Superior temporal gyrus (tissue), 1 donor: ENCODE data around the gene SCN8A.
"Not testable (repeated sequence)": the region's sequence is repeated elsewhere in the genome, so short reads cannot be mapped to it uniquely, and the experiment has no call there.

ENCODE experiments used
- DNase-seq: peaks from one replicate; pipeline ENCODE4 v3.0.0-alpha.2; 2016; ENCODE audit errors: extremely low spot score

The SCN8A gene

GRCh38 chr12:51763743-51764142 lies 172.7 kb downstream of the SCN8A start:
- DNase-seq = no peak

- DNase-seq = no peak
Measured at GRCh38 chr12:51766067-51766676, 175.1 kb downstream of the SCN8A start.

- no peak for DNase-seq
Measured at GRCh38 chr12:51771008-51771407, 180.0 kb downstream of the SCN8A start.

- no peak for DNase-seq
Measured at GRCh38 chr12:51773145-51773869, 182.3 kb downstream of the SCN8A start.

GRCh38 chr12:51774933-51775332 lies 183.9 kb downstream of the SCN8A start:
- no peak for DNase-seq

GRCh38 chr12:51777457-51777856 lies 186.4 kb downstream of the SCN8A start:
- no peak for DNase-seq

- DNase-seq = no peak
Measured at GRCh38 chr12:51777973-51778372, 186.9 kb downstream of the SCN8A start.

DNA sequence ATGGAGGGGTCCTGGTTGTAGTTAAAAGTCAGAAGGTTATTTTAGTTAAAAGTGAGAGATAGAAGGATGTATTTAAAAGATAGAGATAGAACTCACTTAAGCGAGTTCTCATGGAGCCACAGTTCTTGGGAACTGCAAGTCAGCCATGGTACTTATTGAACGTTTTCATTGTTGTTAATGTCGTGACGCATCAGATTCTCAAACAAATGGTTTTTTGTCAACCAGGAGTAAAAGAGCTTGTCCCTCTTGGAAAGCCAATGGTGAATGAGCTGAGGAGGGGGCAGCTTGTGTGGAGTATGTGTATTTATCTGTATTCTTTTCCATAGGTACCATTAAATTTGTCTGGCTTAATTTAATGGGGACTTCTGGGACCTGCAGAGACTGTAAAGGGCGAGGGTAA lies 188.8 kb downstream of the SCN8A start:
- peak; percentile 62 for DNase-seq

DNA sequence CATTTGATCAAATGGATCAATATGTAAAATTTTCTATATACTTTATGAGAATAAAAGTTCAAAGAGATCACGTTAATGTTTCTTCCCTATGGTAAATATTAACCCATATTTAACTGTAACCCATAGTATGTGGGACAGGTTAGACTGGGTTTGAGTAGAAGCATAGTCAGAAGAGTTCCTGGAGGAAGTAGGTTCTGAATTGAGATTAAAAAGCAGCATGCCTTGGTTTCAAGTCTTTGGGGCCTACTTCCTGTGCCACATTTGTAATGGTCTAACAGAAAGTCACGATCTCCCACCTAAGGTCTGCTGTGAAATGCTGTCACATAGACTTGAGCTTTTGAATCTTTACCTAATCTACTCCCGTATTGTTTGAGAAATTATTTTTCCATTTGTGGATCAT lies 193.7 kb downstream of the SCN8A start:
- no peak for DNase-seq

GRCh38 chr12:51785906-51786305 lies 194.9 kb downstream of the SCN8A start:
- DNase-seq = no peak

DNA sequence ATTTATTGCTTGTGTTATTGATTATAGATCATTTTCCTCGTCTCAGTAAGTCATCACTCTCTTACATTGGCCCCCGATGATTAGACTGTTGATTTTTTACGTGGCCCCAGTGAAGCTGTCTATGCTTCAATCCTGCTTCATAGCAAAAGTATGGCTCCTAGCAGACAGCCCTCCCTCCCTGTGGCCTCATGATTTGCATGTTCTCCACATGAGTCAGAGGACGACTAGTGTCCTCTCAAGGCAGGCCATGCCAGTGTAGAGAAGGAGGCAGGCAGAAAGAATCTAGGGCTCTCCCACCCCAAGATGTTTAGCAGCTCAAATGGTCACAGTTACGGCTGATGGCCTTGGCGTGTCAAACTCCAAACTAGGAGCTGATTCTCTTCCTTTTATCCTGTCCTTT lies 197.8 kb downstream of the SCN8A start:
- DNase-seq = no peak

DNA sequence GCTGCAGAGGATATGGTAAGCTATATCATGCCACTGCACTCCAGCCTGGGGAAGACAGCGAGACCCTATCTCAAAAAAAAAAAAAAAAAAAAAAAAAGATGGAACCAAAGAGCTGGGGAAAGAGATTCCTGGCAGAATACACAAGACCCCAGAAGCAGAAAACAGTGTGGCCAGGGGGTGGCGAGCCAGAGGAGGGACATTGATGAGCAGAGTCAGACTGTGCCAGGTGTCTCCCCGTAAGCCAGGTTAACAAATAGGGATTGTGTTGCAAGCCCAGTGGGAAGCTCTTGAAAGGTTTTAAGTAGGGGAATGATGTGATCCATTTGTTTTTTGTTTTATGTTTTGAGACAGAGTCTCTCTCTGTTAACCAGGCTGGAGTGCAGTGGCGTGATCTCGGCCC lies 201.4 kb downstream of the SCN8A start:
- DNase-seq = no peak

GRCh38 chr12:51793201-51793600 lies 202.2 kb downstream of the SCN8A start:
- DNase-seq = no peak

DNA sequence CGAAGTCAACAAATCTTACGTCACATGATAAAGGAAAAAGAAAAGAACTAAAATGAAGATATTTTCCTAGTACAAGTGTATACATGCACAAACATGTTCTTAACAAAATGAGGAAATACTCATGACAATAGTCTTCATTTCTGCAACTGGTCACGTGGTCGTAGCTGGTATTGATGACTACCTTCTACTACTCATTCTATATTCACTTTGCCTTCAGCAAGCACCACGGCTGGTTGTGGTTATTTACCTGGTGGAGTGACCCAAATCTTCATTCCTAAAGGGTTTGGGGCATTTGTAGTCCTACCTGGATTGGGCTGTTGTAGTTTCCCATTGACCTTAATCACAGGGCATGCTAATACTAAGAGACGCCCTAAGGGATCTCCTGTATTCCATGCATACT lies 206.3 kb downstream of the SCN8A start:
- DNase-seq = no peak

DNA sequence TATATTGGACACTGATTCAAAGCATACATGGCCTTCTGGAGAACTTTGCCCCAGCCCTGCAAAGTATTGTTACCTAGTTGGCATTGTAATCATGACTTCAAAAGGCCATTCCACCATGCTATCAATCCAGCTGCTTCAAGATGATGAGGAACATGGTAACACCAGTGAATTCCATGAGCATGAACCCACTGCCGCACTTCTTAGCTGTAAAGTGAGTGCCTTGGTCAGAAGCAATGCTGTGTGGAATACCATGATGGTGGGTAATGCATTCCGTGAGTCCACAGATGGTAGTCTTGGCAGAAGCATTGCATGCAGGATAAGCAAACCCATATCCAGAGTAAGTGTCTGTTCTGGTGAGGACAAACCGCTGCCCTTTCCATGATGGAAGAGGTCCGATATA lies 207.0 kb downstream of the SCN8A start:
- DNase-seq = not testable (repeated sequence)

DNA sequence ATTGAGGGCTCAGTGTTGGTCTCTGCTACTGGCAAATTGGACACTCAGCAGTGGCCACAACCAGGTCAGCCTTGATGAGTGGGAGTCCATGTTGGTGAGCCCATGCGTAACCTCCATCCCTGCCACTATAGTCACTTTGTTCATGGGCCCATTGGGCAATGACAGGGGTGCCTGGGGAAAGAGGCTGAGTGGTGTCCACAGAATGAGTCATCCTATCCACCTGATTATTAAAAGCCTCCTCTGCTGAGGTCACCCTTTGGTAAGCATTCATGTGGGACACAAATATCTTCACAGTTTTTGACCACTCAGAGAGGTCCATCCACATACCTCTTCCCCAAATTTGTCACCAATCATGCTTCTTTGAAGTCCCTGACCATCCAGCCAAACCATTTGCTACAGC lies 207.5 kb downstream of the SCN8A start:
- DNase-seq = no peak

DNA sequence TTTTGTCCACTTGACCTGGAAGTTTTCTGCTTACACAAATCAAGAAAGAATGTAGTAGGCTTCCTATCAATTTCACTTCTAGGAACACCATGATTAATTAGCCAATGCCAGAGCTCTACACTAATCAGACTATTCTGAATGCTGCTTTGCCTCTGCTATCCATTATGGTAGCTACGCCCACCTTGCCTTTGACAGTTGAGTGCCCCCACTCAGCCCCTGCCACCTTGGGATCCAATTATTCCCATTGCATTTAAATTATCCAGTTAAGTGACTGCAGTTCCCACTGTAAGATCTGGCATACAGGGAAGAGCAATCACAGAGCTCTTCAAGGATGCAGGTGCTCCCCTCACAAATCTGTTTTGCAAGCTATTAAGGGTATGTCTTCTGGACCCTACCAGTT lies 210.0 kb downstream of the SCN8A start:
- no peak for DNase-seq

DNA sequence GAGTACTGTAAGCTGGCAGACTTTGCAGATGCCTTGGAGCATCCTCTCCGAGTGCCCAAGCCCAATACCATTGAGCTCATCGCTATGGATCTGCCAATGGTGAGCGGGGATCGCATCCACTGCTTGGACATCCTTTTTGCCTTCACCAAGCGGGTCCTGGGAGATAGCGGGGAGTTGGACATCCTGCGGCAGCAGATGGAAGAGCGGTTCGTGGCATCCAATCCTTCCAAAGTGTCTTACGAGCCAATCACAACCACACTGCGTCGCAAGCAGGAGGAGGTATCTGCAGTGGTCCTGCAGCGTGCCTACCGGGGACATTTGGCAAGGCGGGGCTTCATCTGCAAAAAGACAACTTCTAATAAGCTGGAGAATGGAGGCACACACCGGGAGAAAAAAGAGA lies 215.9 kb downstream of the SCN8A start:
- DNase-seq = no peak

- no peak for DNase-seq
Measured at GRCh38 chr12:51809193-51809592, 218.2 kb downstream of the SCN8A start.

DNA sequence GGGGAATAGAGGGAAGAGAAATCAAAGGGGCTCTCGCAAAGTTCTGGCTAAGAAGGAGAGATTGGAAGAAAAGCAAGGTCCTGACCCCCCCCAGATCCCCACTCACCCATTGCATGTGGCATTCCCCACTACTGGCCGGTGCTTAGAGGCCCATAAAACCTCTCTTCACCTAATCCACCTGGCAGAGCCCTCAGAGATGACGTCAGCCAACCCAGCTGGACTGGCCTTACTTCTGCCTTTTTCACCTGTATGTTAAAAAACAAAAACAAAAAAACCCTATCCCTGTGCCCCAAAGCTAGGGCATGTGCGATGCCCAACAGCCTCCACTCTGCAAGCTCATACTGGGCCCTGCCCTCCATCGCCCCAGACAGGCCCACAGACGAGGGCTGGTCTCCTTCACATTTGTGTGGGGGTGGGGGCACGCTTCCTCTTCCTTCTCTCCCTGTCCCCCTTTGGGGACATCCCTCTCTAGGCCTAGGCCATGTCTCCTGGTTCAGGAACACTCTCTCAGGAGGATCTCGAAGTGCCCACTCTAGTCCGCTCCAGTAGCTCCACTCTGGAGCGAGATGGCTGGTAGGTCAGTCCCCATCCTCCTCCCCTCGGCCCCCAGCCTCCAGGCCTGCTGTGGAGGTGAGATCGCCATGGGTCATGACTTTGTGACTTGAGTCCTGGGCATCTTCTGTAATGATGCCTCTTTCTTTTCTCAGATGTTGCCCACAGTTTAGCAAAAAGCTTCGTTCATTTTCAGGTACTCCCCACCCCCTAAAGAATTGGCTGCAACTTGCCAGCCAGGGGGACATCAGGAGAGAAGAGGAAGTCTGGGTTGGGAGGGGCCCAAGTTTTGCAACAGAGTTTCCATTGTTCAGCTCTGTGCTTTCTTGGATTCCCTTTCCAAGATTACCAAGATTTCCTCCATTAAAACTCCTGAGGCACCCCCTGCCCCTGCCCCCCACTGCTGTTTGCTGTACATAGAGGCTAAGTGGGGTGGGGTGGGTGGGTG lies 220.5 kb downstream of the SCN8A start:
- no peak for DNase-seq

GRCh38 chr12:51812871-51813270 lies 221.8 kb downstream of the SCN8A start:
- no peak for DNase-seq

GRCh38 chr12:51813931-51814310 lies 222.9 kb downstream of the SCN8A start:
- DNase-seq = no peak
